HepG2 (cell line): ENCODE data around the gene CAPN12. TPM values are rescaled to one million over a fixed set of nuclear protein-coding genes. Genes with fewer than 3 reads are reported as not detected.

Experiments used
- AGO2 ChIP-seq: fragments of 200-400 bp; formaldehyde crosslinking; optimal IDR thresholded peaks from 2 replicates; pipeline ENCODE3; 2017; ENCODE audit warnings: mild to moderate bottlenecking, low read depth, low read length, moderate library complexity
- GZF1 ChIP-seq: sonication (generic); formaldehyde crosslinking; IDR thresholded peaks from 2 replicates; pipeline ENCODE4 v1.5.1; 2020; ENCODE audit warnings: mild to moderate bottlenecking, missing genetic modification reagents
- HNF4G ChIP-seq, 2 experiments: sonication (generic) in 1 of 2; formaldehyde crosslinking in 1 of 2; IDR thresholded peaks; 2 replicates each; pipeline versions ENCODE4 v1.4.0 to v1.6.1; 2011 to 2020; ENCODE audit warnings: borderline replicate concordance in 2 of 2, low read depth in 2 of 2, mild to moderate bottlenecking in 2 of 2, low read length in 1 of 2, missing genetic modification reagents in 1 of 2, moderate library complexity in 1 of 2
- MAF1 ChIP-seq: sonication (generic); formaldehyde crosslinking; IDR thresholded peaks from 2 replicates; pipeline ENCODE4 v1.5.0; 2020; ENCODE audit warnings: missing genetic modification reagents, borderline replicate concordance
- MED13 ChIP-seq: sonication (generic); formaldehyde crosslinking; IDR thresholded peaks from 2 replicates; pipeline ENCODE4 v1.5.0; 2020; ENCODE audit warnings: missing genetic modification reagents
- MIER3 ChIP-seq: IDR thresholded peaks from 2 replicates; pipeline ENCODE4 v1.6.1; 2016; ENCODE audit warnings: missing compliant biosample characterization, borderline replicate concordance
- NR2F6 ChIP-seq, 2 experiments: IDR thresholded peaks; 2 replicates each; pipeline ENCODE4 v1.6.1; 2016; ENCODE audit warnings: antibody characterized with exemption in 1 of 2, mild to moderate bottlenecking in 1 of 2
- SALL2 ChIP-seq: sonication (generic); formaldehyde crosslinking; IDR thresholded peaks from 2 replicates; pipeline ENCODE4 v1.8.1; 2023; ENCODE audit warnings: mild to moderate bottlenecking, missing genetic modification reagents, inconsistent platforms
- SP4 ChIP-seq: sonication (generic); formaldehyde crosslinking; IDR thresholded peaks from 2 replicates; pipeline ENCODE4 v1.8.1; 2023; ENCODE audit warnings: mild to moderate bottlenecking, missing genetic modification reagents
- SRSF9 ChIP-seq: fragments of 200-400 bp; formaldehyde crosslinking; IDR thresholded peaks from 2 replicates; pipeline ENCODE4 v1.6.1; 2018; ENCODE audit warnings: borderline replicate concordance, mild to moderate bottlenecking, low read depth, low read length; ENCODE audit not compliant: insufficient read depth, poor library complexity, severe bottlenecking
- SUZ12 ChIP-seq: fragments of 150-350 bp; IDR thresholded peaks from 2 replicates; pipeline ENCODE4 v1.6.1; 2014; ENCODE audit warnings: low read depth, low read length
- TRIM24 ChIP-seq: sonication (generic); formaldehyde crosslinking; IDR thresholded peaks from 2 replicates; pipeline ENCODE4 v1.8.0; 2022; ENCODE audit warnings: mild to moderate bottlenecking, missing genetic modification reagents
- ZBTB7B ChIP-seq: sonication (generic); formaldehyde crosslinking; IDR thresholded peaks from 2 replicates; pipeline ENCODE4 v1.4.0; 2020; ENCODE audit warnings: missing genetic modification reagents
- ZFP82 ChIP-seq: sonication (generic); formaldehyde crosslinking; IDR thresholded peaks from 2 replicates; pipeline ENCODE4 v1.5.1; 2020; ENCODE audit warnings: mild to moderate bottlenecking, missing genetic modification reagents, borderline replicate concordance
- ZNF101 ChIP-seq: sonication (generic); formaldehyde crosslinking; IDR thresholded peaks from 2 replicates; pipeline ENCODE4 v1.4.0; 2020; ENCODE audit warnings: mild to moderate bottlenecking, low read depth, missing genetic modification reagents, borderline replicate concordance
- ZNF143 ChIP-seq: sonication (generic); formaldehyde crosslinking; IDR thresholded peaks from 2 replicates; pipeline ENCODE4 v1.4.0; 2020; ENCODE audit warnings: missing genetic modification reagents
- ZNF225 ChIP-seq: sonication (generic); formaldehyde crosslinking; IDR thresholded peaks from 2 replicates; pipeline ENCODE4 v1.4.0; 2020; ENCODE audit warnings: mild to moderate bottlenecking, missing genetic modification reagents
- ZNF484 ChIP-seq: sonication (generic); formaldehyde crosslinking; IDR thresholded peaks from 2 replicates; pipeline ENCODE4 v1.5.1; 2020; ENCODE audit warnings: mild to moderate bottlenecking, low read depth, missing genetic modification reagents, borderline replicate concordance
- ZNF549 ChIP-seq: sonication (generic); formaldehyde crosslinking; IDR thresholded peaks from 2 replicates; pipeline ENCODE4 v1.5.0; 2020; ENCODE audit warnings: missing genetic modification reagents
- ZNF556 ChIP-seq: sonication (generic); formaldehyde crosslinking; IDR thresholded peaks from 2 replicates; pipeline ENCODE4 v1.4.0; 2020; ENCODE audit warnings: mild to moderate bottlenecking, missing genetic modification reagents, borderline replicate concordance
- ZSCAN30 ChIP-seq: sonication (generic); formaldehyde crosslinking; IDR thresholded peaks from 2 replicates; pipeline ENCODE4 v1.5.0; 2020; ENCODE audit warnings: mild to moderate bottlenecking, missing genetic modification reagents
- ZZZ3 ChIP-seq: sonication (generic); formaldehyde crosslinking; IDR thresholded peaks from 2 replicates; pipeline ENCODE4 v1.4.0; 2020; ENCODE audit warnings: missing genetic modification reagents, mild to moderate bottlenecking, borderline replicate concordance
- polyA plus RNA-seq, 8 experiments: library from polyadenylated mRNA; depleted of rRNA in 3 of 8; stranded (reverse) in 7 of 8; unstranded in 1 of 8; fragments of >200 nt; fragmentation: Illumina TruSeq in 4 of 8; extraction: Trizol in 4 of 8; gene quantifications; 2 replicates each; pipeline versions ENCODE4 v1.2.1 to v1.2.3, GENCODE V29; 2011 to 2016; ENCODE audit warnings: low read depth in 4 of 8, missing spikeins in 1 of 8, mixed read lengths in 1 of 8; ENCODE audit not compliant: insufficient read depth in 1 of 8
- total RNA-seq, 5 experiments: library from RNA; depleted of rRNA; stranded (reverse); fragments of >200 nt; fragmentation: Illumina TruSeq; extraction: Trizol; gene quantifications; 2 replicates each; pipeline ENCODE4 v1.2.3, GENCODE V29; 2016; ENCODE audit warnings: low read depth in 1 of 5
- TF ChIP-seq, protein P1 (sequence below): sonication (generic); formaldehyde crosslinking; IDR thresholded peaks from 2 replicates; pipeline ENCODE4 v1.4.0; 2020; ENCODE audit warnings: missing genetic modification reagents, borderline replicate concordance
- TF ChIP-seq, protein P2 (sequence below): IDR thresholded peaks from 2 replicates; pipeline ENCODE4 v1.6.1; 2012; ENCODE audit warnings: inconsistent platforms
- TF ChIP-seq, protein P3 (sequence below): sonication (generic); formaldehyde crosslinking; IDR thresholded peaks from 2 replicates; pipeline ENCODE4 v1.8.0; 2022; ENCODE audit warnings: low read depth, missing genetic modification reagents
- TF ChIP-seq, protein P4 (sequence below): sonication (generic); formaldehyde crosslinking; IDR thresholded peaks from 2 replicates; pipeline ENCODE4 v1.8.0; 2022; ENCODE audit warnings: mild to moderate bottlenecking, missing genetic modification reagents, borderline replicate concordance

CAPN12 gene
- total and polyA plus RNA-seq, 2 of the 13 experiments (the other 11 are each of a cell fraction or from before 2014, with no cell fraction given) = 1.6 to 13.6 TPM

DNA sequence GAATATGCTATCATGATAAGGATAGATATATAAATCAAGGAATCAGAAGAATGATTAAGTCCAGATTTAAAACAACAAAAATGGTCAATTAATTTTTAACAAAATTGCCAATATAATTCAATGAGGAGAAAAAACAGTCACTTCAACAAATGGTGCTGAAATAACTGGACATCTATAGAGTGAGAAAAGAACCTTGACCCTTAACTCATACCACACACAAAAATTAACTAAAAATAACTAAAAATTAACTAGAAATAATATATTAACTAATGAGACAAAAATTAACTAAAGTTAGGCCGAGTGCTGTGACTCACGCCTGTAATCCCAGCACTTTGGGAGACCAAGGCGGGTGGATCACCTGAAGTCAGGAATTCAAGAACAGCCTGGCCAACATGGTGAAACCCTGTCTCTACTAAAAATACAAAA, 19.5 kb upstream of the CAPN12 start (continued):
- TF ChIP-seq TRIM24 (CRISPR knock-in tag) = no peak
- TF ChIP-seq ZZZ3 (CRISPR knock-in tag) = no peak
- TF ChIP-seq MAF1 (CRISPR knock-in tag) = no peak
- TF ChIP-seq ZNF101 (CRISPR knock-in tag) = no peak
- TF ChIP-seq ZNF556 (CRISPR knock-in tag) = no peak
- TF ChIP-seq, protein P1, sequence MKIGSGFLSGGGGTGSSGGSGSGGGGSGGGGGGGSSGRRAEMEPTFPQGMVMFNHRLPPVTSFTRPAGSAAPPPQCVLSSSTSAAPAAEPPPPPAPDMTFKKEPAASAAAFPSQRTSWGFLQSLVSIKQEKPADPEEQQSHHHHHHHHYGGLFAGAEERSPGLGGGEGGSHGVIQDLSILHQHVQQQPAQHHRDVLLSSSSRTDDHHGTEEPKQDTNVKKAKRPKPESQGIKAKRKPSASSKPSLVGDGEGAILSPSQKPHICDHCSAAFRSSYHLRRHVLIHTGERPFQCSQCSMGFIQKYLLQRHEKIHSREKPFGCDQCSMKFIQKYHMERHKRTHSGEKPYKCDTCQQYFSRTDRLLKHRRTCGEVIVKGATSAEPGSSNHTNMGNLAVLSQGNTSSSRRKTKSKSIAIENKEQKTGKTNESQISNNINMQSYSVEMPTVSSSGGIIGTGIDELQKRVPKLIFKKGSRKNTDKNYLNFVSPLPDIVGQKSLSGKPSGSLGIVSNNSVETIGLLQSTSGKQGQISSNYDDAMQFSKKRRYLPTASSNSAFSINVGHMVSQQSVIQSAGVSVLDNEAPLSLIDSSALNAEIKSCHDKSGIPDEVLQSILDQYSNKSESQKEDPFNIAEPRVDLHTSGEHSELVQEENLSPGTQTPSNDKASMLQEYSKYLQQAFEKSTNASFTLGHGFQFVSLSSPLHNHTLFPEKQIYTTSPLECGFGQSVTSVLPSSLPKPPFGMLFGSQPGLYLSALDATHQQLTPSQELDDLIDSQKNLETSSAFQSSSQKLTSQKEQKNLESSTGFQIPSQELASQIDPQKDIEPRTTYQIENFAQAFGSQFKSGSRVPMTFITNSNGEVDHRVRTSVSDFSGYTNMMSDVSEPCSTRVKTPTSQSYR (CRISPR knock-in tag) = no peak
- TF ChIP-seq ZNF484 (CRISPR knock-in tag) = no peak
- TF ChIP-seq GZF1 = no peak
- no peak for TF ChIP-seq SALL2 (CRISPR knock-in tag)
- TF ChIP-seq ZSCAN30 (CRISPR knock-in tag) = no peak
- TF ChIP-seq ZFP82 (CRISPR knock-in tag) = no peak
- peak; percentile 75 for TF ChIP-seq NR2F6 (IDR thresholded peaks at IDR 0.05)
- peak; percentile 50 for TF ChIP-seq NR2F6 (CRISPR knock-in tag; IDR thresholded peaks at IDR 0.05)
- TF ChIP-seq ZBTB7B (CRISPR knock-in tag) = no peak
- no peak for TF ChIP-seq HNF4G (IDR thresholded peaks at IDR 0.05; ENCODE audit: borderline replicate concordance, low read depth, low read length)
- no peak for TF ChIP-seq HNF4G (CRISPR knock-in tag; IDR thresholded peaks at IDR 0.05; ENCODE audit: borderline replicate concordance, low read depth)
- TF ChIP-seq ZNF225 (CRISPR knock-in tag) = no peak
- no peak for TF ChIP-seq SRSF9
- TF ChIP-seq AGO2 = no peak
- TF ChIP-seq, protein P2, sequence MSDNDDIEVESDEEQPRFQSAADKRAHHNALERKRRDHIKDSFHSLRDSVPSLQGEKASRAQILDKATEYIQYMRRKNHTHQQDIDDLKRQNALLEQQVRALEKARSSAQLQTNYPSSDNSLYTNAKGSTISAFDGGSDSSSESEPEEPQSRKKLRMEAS = no peak
- TF ChIP-seq SUZ12 = no peak
- no peak for TF ChIP-seq SP4
- TF ChIP-seq, protein P3, sequence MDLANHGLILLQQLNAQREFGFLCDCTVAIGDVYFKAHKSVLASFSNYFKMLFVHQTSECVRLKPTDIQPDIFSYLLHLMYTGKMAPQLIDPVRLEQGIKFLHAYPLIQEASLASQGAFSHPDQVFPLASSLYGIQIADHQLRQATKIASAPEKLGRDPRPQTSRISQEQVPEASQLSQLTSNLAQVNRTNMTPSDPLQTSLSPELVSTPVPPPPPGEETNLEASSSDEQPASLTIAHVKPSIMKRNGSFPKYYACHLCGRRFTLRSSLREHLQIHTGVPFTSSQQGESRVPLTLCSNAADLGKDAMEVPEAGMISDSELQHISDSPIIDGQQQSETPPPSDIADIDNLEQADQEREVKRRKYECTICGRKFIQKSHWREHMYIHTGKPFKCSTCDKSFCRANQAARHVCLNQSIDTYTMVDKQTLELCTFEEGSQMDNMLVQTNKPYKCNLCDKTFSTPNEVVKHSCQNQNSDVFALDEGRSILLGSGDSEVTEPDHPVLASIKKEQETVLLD (CRISPR knock-in tag) = no peak
- TF ChIP-seq ZNF549 (CRISPR knock-in tag) = no peak
- TF ChIP-seq, protein P4, sequence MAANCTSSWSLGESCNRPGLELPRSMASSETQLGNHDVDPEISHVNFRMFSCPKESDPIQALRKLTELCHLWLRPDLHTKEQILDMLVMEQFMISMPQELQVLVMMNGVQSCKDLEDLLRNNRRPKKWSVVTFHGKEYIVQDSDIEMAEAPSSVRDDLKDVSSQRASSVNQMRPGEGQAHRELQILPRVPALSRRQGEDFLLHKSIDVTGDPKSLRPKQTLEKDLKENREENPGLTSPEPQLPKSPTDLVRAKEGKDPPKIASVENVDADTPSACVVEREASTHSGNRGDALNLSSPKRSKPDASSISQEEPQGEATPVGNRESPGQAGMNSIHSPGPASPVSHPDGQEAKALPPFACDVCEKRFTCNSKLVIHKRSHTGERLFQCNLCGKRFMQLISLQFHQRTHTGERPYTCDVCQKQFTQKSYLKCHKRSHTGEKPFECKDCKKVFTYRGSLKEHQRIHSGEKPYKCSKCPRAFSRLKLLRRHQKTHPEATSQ (CRISPR knock-in tag) = no peak
- peak; percentile 7; the same call in 1 of the 2 replicates for TF ChIP-seq MIER3 (CRISPR knock-in tag)
- no peak for TF ChIP-seq ZNF143
- no peak for TF ChIP-seq MED13
